K562 (cell line): ENCODE measurements around the gene FILIP1L.

ENCODE experiments used
- ATF7 ChIP-seq: fragments of 450-650 bp; IDR thresholded peaks from 2 replicates; pipeline ENCODE4 v1.7.1; 2014; ENCODE audit warnings: mild to moderate bottlenecking, moderate library complexity
- CTCF ChIP-seq, 3 experiments: IDR thresholded peaks in 2 of 3; conservative IDR thresholded peaks in 1 of 3; 2 replicates each; pipeline ENCODE4 v1.5.1; 2011 to 2012; ENCODE audit warnings: low read length in 3 of 3, mild to moderate bottlenecking in 3 of 3, control low read depth in 2 of 3, improper control_type of control experiment in 1 of 3, inconsistent platforms in 1 of 3, low read depth in 1 of 3, mixed read lengths in 1 of 3, moderate library complexity in 1 of 3; ENCODE audit not compliant: insufficient read depth in 2 of 3
- EP300 ChIP-seq: IDR thresholded peaks from 2 replicates; pipeline ENCODE4 v1.6.1; 2012; ENCODE audit warnings: low read length, improper control_type of control experiment
- JUN ChIP-seq, 2 experiments: sonication (generic) in 1 of 2; formaldehyde crosslinking in 1 of 2; IDR thresholded peaks; 2 replicates each; pipeline versions ENCODE4 v1.6.1 to v1.8.0; 2012 to 2022; ENCODE audit warnings: borderline replicate concordance in 2 of 2, mild to moderate bottlenecking in 2 of 2, improper control_type of control experiment in 1 of 2, low read depth in 1 of 2, low read length in 1 of 2, missing genetic modification reagents in 1 of 2
- PHF20 ChIP-seq: fragments of 450-650 bp; IDR thresholded peaks from 2 replicates; pipeline ENCODE4 v1.6.1; 2018; ENCODE audit not compliant: partially characterized antibody
- SMARCA4 ChIP-seq: fragments of 450-650 bp; IDR thresholded peaks from 2 replicates; pipeline ENCODE4 v1.6.1; 2016
- U2AF1 ChIP-seq: fragments of 200-400 bp; formaldehyde crosslinking; optimal IDR thresholded peaks from 2 replicates; pipeline ENCODE3; 2017; ENCODE audit warnings: mild to moderate bottlenecking, low read depth, low read length, moderate library complexity
- ZBTB7A ChIP-seq: IDR thresholded peaks from 2 replicates; pipeline ENCODE4 v1.6.1; 2011; ENCODE audit warnings: low read depth, mild to moderate bottlenecking, low read length, moderate library complexity, borderline replicate concordance; ENCODE audit not compliant: control insufficient read depth
- TF ChIP-seq, protein P1 (sequence below): sonication (generic); formaldehyde crosslinking; IDR thresholded peaks from 2 replicates; pipeline ENCODE4 v1.9.0; 2022; ENCODE audit warnings: mild to moderate bottlenecking, missing genetic modification reagents

DNA sequence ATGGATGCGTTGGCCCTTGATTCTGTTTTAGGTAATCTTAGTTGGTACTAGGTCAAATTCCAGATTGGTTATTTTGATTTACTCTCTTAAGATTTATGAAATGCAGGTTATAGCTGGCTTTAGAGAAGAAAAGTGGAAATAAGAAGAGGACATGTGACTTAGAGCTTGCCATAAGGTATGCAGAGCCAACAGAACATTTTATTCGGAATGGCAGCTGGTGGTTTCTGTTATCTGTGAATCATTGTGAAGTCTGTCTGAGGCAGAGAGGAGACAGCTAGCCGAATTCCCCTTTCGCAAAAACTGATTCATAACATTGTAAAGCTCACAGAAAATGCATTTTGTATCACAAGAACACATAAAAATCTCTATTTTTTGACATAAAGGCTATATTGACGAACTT lies 82.1 kb downstream of the FILIP1L start:
- no peak for TF ChIP-seq ATF7
- TF ChIP-seq EP300: no peak
- TF ChIP-seq CTCF (IDR thresholded peaks at IDR 0.05 in 2 of 3, conservative IDR thresholded peaks at IDR 0.05 in 1 of 3; ENCODE audit: insufficient read depth in 2 of 3, low read depth in 1 of 3, low read length in 3 of 3): no peak
- no peak for TF ChIP-seq U2AF1
- no peak for TF ChIP-seq PHF20
- TF ChIP-seq SMARCA4: no peak
- TF ChIP-seq, protein P1, sequence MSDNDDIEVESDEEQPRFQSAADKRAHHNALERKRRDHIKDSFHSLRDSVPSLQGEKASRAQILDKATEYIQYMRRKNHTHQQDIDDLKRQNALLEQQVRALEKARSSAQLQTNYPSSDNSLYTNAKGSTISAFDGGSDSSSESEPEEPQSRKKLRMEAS (CRISPR knock-in tag): no peak
- no peak for TF ChIP-seq JUN (IDR thresholded peaks at IDR 0.05; ENCODE audit: borderline replicate concordance, low read depth, low read length)
- TF ChIP-seq JUN (CRISPR knock-in tag; IDR thresholded peaks at IDR 0.05; ENCODE audit: borderline replicate concordance): no peak
- TF ChIP-seq ZBTB7A: no peak
